Right lobe of liver (tissue), 4 donors: ENCODE measurements around the gene KLK5.

ENCODE experiments used
- CTCF ChIP-seq, 4 donors: fragments of 200-600 bp in 3 of 4; fragments of 450-650 bp in 1 of 4; IDR thresholded peaks; one replicate each; pipeline versions ENCODE4 v1.5.1 to v1.8.0; 2016 to 2022; ENCODE audit warnings: antibody characterized with exemption in 4 of 4, mild to moderate bottlenecking in 2 of 4
- POLR2A ChIP-seq: fragments of 450-650 bp; IDR thresholded peaks from one replicate; pipeline ENCODE4 v1.6.1; 2017; ENCODE audit warnings: antibody characterized with exemption, mild to moderate bottlenecking
- donor health status: DM: no; HTN: no; CAD: no.
- donor health status: DM: no; HTN: no; CAD: no.
- donor health status: DM: no; HTN: yes; CAD: no.

GRCh38 chr19:51002089-51002532 is 49.3 kb upstream of the KLK5 start:
- no peak for TF ChIP-seq CTCF (IDR thresholded peaks at IDR 0.05)
- TF ChIP-seq POLR2A = no peak
